ENCODE data around the gene BARHL1. TPM values are rescaled to one million over a fixed set of nuclear protein-coding genes. Genes with fewer than 3 reads are reported as not detected.

Gene BARHL1
- total RNA-seq, 4 donors from 2014 or later: not detected

GRCh38 chr9:132578367-132578932 lies 4.0 kb upstream of the BARHL1 start:
- no peak for ATAC-seq (ENCODE audit: low FRiP score)
- no peak for TF ChIP-seq CTCF (IDR thresholded peaks at IDR 0.05)
- DNase-seq (ENCODE audit: low spot score): no peak

GRCh38 chr9:132579427-132579798 lies 3.0 kb upstream of the BARHL1 start:
- no peak for TF ChIP-seq CTCF (IDR thresholded peaks at IDR 0.05)
- DNase-seq (ENCODE audit: low spot score): no peak

DNA sequence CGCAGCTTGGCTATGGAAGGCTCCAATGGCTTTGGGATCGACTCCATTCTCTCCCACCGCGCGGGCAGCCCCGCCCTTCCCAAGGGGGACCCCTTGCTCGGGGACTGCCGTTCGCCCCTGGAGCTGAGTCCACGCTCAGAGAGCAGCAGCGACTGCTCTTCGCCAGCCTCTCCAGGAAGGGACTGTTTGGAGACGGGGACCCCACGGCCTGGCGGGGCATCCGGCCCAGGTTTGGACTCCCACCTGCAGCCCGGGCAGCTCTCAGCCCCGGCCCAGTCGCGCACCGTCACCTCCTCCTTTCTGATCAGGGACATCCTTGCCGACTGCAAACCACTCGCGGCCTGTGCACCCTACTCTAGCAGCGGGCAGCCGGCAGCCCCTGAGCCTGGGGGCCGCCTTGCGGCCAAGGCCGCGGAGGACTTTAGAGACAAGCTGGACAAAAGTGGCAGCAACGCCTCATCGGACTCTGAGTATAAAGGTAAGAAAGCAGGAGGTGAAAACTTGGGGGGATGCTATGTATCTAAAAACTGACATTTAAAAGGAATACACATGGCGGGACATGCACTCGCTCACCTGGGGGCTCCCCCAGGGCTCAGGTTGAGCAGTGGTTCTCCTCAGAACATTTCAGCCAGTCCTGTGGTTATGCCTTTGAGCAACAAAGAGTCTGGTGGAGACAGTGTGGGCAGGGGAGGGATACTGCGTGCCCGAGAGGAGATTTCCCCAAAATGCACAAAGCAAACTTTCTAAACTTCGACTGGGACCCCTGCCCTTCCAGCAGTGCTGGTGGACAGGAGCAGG lies 579 bp downstream of the BARHL1 start:
- TF ChIP-seq CTCF (IDR thresholded peaks at IDR 0.05): no peak
- no peak for DNase-seq (ENCODE audit: low spot score)

More at GRCh38 chr9:132579427-132579798, 3.0 kb upstream of the BARHL1 start:
- ATAC-seq (ENCODE audit: low FRiP score): no peak

GRCh38 chr9:132583584-132584304 lies 1.3 kb downstream of the BARHL1 start:
- TF ChIP-seq CTCF (IDR thresholded peaks at IDR 0.05): no peak
- DNase-seq (ENCODE audit: low spot score): no peak
- no peak for ATAC-seq (ENCODE audit: low FRiP score)

More for the DNA sequence above, 579 bp downstream of the BARHL1 start:
- no peak for ATAC-seq (ENCODE audit: low FRiP score)

DNA sequence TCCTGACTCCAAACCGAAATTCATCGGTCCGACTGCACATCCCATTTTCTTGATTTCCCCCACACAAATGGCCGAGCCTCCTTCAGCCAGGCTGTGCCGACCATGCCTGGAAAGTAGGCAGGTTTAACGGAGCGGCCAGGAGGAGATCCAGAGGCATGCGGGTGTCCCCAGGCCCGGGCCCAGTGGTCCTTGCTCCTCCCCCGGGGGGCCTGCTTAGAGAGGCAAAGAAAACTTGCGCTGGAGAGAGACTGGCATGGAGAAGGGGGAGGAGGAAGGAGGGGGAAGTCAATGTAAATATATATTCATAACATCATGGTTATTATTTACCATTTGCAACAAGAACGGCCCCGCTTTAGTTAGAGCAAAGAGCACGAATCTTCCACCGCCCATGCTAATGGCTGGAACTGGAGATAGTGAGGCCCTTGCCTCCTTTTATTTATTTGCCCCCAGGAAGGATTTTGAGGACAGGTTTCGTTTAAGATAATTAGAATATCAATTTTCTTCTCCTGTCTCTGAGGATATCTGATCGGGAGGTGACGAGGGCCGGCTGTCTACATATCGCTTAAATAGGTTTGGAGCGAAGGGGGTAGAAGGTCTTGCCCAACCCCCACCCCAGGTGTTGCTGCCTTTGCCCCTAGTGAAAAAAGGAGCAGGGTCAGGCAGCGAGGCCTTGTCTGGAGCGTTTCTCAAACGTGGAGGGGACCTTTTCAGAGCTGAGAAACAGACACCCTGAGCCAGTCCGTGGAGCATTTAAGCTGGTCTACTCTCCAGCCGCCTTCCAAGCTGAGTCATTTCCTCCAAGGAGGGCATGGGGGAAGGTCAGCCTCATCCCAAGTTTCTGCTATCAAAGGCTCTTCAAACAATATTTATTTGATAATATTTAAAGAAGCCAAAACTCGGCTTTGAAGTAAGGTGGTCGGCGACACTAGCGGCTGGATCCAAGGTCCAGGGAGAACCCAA lies 2.5 kb downstream of the BARHL1 start:
- DNase-seq (ENCODE audit: low spot score): no peak
- no peak for TF ChIP-seq CTCF (IDR thresholded peaks at IDR 0.05)
- no peak for ATAC-seq (ENCODE audit: low FRiP score)

Measured in omental fat pad (tissue), 4 donors.